Activated CD8-positive, alpha-beta memory T cell treated with anti-CD3 and anti-CD28 coated beads, Interleukin-2, amount 10 ng/mL, durations not matched to agents 7 days and 5 days (primary cell): ENCODE data around the gene CTXND2. TPM values are rescaled to one million over a fixed set of nuclear protein-coding genes. Genes with fewer than 3 reads are reported as not detected.
"Not testable (repeated sequence)": the region's sequence is repeated elsewhere in the genome, so short reads cannot be mapped to it uniquely, and the experiment has no call there.

ENCODE experiments used
- ATAC-seq: fragments of 150-1000 bp; cut with Tn5 transposase; one replicate; pipeline ENCODE4 v1.10.0; 2021; ENCODE audit warnings: moderate library complexity
- CTCF ChIA-PET: fragments of 350-600 bp; sonication (Branson Sonifier 250); formaldehyde crosslinking; loops from one replicate; lab custom pipeline; 2021; ENCODE audit warnings: antibody characterized with exemption; lab: Charles Lee
- DNase-seq: peaks from one replicate; pipeline ENCODE4 v3.0.0-alpha.2; 2020
- H3K27ac Mint-ChIP-seq: one replicate; pipeline ENCODE4 v1.8.0; 2021; ENCODE audit warnings: mild to moderate bottlenecking, mixed read lengths
- H3K27me3 Mint-ChIP-seq: one replicate; pipeline ENCODE4 v1.8.0; 2021; ENCODE audit warnings: mixed read lengths
- H3K36me3 Mint-ChIP-seq: one replicate; pipeline ENCODE4 v1.8.0; 2021; ENCODE audit warnings: mild to moderate bottlenecking, mixed read lengths
- H3K4me1 Mint-ChIP-seq: one replicate; pipeline ENCODE4 v1.8.0; 2021; ENCODE audit warnings: mixed read lengths
- H3K4me3 Mint-ChIP-seq: one replicate; pipeline ENCODE4 v1.8.0; 2021; ENCODE audit warnings: mild to moderate bottlenecking, moderate library complexity, mixed read lengths
- H3K9me3 Mint-ChIP-seq: one replicate; pipeline ENCODE4 v1.8.0; 2022; ENCODE audit warnings: low read depth, mixed read lengths
- total RNA-seq, 2 experiments: library from RNA; stranded (reverse); gene quantifications; one replicate each; pipeline ENCODE4 v1.2.3, GENCODE V29; 2021

Gene CTXND2
- total RNA-seq, 2 experiments from 2014 or later, result not detected

- Mint-ChIP-seq H3K27me3 (peaks cover 4% of the 10 kb centered on the region), H3K27ac (no peak overlapping the region), H3K4me1 (peaks cover 2% of the 10 kb centered on the region), H3K9me3 (no peaks in the 10 kb centered on the region), H3K36me3 (no peaks in the 10 kb centered on the region), H3K4me3 (no peak overlapping the region)
- no peak for DNase-seq
- CTCF ChIA-PET, result interaction anchor here (1.7 kb wide), 1 partner anchor 152 kb away, joined by 4 read pairs; no protein-coding TSS in a partner anchor
- ATAC-seq, result no peak
These were observed 15.8 kb downstream of the CTXND2 start for GRCh38 chr1:150902751-150903150.

DNA sequence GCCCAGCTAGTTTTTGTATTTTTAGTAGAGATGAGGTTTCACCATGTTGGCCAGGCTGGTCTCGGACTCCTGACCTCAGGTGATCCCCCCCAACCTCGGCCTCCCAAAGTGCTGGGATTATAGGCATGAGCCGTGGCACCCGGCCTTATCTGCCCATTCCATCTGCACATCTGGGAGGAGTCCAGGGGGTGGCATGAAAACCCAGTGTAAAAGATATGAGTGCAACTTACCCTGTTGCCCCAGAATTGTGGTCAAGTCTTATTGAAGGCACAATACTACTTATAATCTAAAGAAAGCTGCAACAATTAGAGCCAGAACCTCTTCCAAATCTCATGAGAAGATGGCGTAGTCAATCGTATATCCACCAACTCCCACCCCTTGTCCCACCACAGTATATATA, 18.4 kb downstream of the CTXND2 start:
- CTCF ChIA-PET, result no interaction called here
- no peak overlapping the region for H3K4me3 Mint-ChIP-seq
- peaks cover 3% of the 10 kb centered on the region for H3K9me3 Mint-ChIP-seq
- H3K27ac Mint-ChIP-seq, result no peak overlapping the region
- peaks cover 2% of the 10 kb centered on the region for H3K4me1 Mint-ChIP-seq
- H3K36me3 Mint-ChIP-seq, result peaks cover 4% of the 10 kb centered on the region
- H3K27me3 Mint-ChIP-seq, result peaks cover 1% of the 10 kb centered on the region
- no peak for ATAC-seq
- DNase-seq, result no peak

- Mint-ChIP-seq H3K9me3 (peaks cover 3% of the 10 kb centered on the region), H3K27ac (no peak overlapping the region), H3K36me3 (peaks cover 5% of the 10 kb centered on the region), H3K27me3 (no peaks in the 10 kb centered on the region), H3K4me3 (no peak overlapping the region), H3K4me1 (peaks cover 2% of the 10 kb centered on the region)
- no peak for ATAC-seq
- CTCF ChIA-PET, result no interaction called here
- DNase-seq, result no peak
These were observed 19.4 kb downstream of the CTXND2 start for GRCh38 chr1:150906329-150906728.

DNA sequence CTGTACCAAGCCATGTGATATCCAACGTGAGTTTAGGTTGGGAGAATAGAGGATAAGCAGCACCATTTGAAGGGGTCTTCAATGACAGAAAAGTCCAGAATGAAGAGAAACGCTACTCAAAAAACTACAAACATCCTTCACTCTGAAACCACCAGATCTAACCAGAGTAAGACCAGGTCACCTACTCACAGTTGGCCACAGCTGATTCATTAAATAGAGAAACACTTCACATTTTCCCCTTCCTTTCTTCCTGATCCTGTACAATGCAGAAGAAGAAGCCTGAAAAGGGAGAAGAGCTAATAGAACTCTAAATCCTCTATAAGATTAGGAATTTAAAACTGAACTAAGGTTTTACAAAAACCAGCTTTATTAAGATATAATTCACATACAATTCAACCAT, 19.9 kb downstream of the CTXND2 start:
- Mint-ChIP-seq H3K36me3 (peaks cover 5% of the 10 kb centered on the region), H3K27me3 (no peaks in the 10 kb centered on the region), H3K4me1 (peaks cover 2% of the 10 kb centered on the region), H3K27ac (no peak overlapping the region), H3K4me3 (no peak overlapping the region), H3K9me3 (peaks cover 3% of the 10 kb centered on the region)
- CTCF ChIA-PET, result no interaction called here
- ATAC-seq, result no peak
- no peak for DNase-seq

DNA sequence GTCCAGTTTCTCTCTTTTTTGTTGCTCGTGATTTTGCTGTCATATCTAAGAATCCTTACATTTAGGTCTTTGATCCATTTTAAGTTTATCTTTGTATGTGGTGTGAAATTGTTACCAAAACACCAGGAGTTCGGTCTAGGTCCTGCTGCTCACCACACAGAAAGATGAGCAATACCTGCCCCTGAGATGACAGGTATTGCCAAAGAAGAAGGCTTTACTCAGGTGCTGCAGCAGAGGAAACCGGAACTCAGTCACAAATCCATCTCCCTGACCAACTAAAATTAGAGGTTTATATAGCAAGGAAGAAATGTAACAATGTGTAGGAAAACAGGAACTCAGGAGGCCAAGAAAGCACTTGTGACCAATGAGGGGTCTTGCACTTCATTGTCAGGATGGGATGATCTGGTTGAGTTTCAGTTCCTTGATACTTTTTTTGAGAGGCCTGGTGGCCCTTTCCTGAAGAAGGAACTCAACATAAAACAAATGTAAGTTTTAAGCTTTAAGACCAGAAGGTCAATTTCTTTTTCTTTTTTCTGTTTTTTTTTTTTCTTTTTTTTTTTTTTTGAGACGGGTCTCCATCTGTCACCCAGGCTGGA, 22.7 kb downstream of the CTXND2 start:
- CTCF ChIA-PET, result no interaction called here
- Mint-ChIP-seq H3K4me3 (no peak overlapping the region), H3K27me3 (no peaks in the 10 kb centered on the region), H3K36me3 (peaks cover 5% of the 10 kb centered on the region), H3K27ac (no peak overlapping the region), H3K4me1 (peaks cover 2% of the 10 kb centered on the region), H3K9me3 (peaks cover 3% of the 10 kb centered on the region)
- DNase-seq, result no peak
- ATAC-seq, result no peak

DNA sequence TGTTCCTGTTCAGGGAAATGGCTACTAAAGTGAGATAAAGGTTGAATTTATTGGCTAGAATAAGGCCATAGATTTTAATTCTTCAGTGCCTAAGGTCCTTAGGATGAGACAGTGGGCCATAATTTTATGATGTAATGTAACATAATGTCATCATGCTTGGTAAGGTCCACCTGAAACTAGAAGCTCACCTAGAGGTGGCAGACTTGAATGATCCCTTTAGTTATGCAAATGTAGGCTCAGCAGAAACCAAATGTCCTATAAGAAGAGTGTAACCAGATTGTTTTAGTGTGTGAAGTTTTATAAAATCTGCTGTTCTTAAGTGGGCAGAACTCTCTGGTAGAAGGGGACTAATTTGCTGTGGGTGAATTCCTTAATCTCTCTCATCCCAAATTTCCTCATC, 25.7 kb downstream of the CTXND2 start:
- H3K27me3 Mint-ChIP-seq, result no peaks in the 10 kb centered on the region
- no peaks in the 10 kb centered on the region for H3K4me1 Mint-ChIP-seq
- peaks cover 5% of the 10 kb centered on the region for H3K36me3 Mint-ChIP-seq
- H3K9me3 Mint-ChIP-seq, result peaks cover 3% of the 10 kb centered on the region
- DNase-seq (no peak), ATAC-seq (no peak)
- no peak overlapping the region for H3K4me3 Mint-ChIP-seq
- no peak overlapping the region for H3K27ac Mint-ChIP-seq
- CTCF ChIA-PET, result interaction anchor here (0.9 kb wide), 1 partner anchor 62 kb away, joined by 3 read pairs; the partner anchor contains the start of gene CERS2

GRCh38 chr1:150917387-150917786, 30.5 kb downstream of the CTXND2 start:
- H3K27ac Mint-ChIP-seq, result no peak overlapping the region
- DNase-seq (no peak), ATAC-seq (no peak)
- no peaks in the 10 kb centered on the region for H3K27me3 Mint-ChIP-seq
- H3K36me3 Mint-ChIP-seq, result no peaks in the 10 kb centered on the region
- CTCF ChIA-PET, result no interaction called here
- H3K4me1 Mint-ChIP-seq, result peaks cover 5% of the 10 kb centered on the region
- no peaks in the 10 kb centered on the region for H3K9me3 Mint-ChIP-seq
- H3K4me3 Mint-ChIP-seq, result no peak overlapping the region

DNA sequence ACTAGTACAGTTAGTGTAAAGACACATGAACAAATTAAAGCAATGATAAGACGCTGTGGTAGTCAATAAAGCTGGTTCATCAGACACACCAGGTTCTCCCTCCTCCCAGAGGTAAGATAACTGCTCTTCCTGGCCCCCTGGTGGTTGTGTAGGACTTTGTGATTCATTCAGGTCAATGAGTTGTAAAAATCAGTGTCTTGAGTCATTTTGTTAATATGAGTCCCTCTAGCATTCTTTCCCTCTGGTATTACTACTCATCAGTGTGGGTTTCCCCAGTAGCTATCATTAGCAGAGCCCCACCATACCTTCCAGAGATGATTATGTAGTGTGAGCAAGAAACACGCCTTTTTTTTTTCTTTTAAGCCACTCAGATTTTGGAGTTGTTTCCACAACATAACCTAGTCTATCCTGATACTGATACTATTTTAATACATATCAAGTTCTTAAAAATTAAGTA, 35.6 kb downstream of the CTXND2 start:
- CTCF ChIA-PET, result interaction anchor here (0.6 to 4.0 kb wide), 37 partner anchors 10 to 667 kb away, joined by 3 to 22 read pairs (median 4); partner anchors contain the start of genes ARNT, CTSS, FALEC and GOLPH3L
- Mint-ChIP-seq H3K4me1 (peaks cover 28% of the 10 kb centered on the region), H3K9me3 (no peaks in the 10 kb centered on the region), H3K36me3 (peaks cover 3% of the 10 kb centered on the region), H3K27me3 (no peaks in the 10 kb centered on the region), H3K4me3 (no peak overlapping the region), H3K27ac (peak overlapping the region; percentile 2)
- ATAC-seq (peak; percentile 54), DNase-seq (peak; percentile 91)

DNA sequence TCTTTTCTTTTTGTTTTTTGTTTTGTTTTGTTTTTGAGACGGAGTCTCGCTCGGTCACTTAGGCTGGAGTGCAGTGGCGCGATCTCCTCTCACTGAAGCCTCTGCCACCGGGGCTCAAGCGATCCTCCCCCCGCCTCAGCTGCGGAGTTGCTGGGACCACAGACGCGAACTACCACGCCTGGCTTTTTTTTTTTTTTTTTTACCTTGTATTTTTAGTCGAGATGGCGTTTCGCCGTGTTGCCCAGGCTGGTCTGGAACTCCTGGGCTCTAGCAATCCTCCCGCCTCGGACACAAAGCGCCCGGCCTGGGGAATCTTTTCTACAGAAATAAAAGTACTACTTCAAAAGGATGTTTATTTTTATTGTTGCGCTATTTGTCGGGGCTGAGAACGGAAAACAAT, 38.1 kb downstream of the CTXND2 start:
- DNase-seq, result peak; percentile 43
- ATAC-seq, result no peak
- CTCF ChIA-PET, result interaction anchor here (1.3 kb wide), 2 partner anchors 53 to 346 kb away, joined by 3 read pairs; partner anchors contain the start of gene MCL1
- Mint-ChIP-seq H3K4me3 (peak overlapping the region; percentile 97), H3K27me3 (no peaks in the 10 kb centered on the region), H3K27ac (peak overlapping the region; percentile 98), H3K36me3 (peaks cover 26% of the 10 kb centered on the region), H3K9me3 (peaks cover 4% of the 10 kb centered on the region), H3K4me1 (peaks cover 35% of the 10 kb centered on the region)

DNA sequence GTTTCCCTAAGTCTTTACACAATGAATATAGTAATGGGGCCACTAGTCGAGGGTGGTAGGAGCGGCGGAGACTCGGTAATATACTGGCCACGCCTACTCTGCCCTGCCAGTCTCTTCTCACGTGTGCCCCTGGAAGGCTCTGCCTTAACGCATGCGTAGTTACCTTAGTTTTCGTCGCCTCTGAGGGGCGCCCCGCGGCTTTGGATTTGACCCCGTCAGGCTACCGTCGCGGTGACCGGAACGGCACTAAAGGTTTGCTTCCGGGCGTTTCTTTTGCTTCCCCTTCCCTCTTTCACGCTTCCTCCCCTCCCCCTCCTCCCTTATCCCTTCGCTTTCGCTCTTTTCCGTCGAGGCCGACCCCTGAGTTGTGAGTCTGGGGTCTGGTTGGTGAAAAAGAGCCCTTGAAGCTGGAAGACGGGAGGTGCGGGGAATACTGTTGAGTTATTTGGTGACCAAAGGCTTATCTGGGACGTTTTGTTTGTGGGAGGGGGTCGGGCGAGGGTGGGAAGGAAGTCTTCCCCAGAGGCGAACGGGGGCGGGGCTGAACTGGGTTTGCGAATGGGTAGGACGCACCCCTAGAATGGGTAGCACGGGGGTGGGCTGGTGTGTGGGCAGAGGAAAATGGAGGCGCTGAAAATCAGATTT, 39.3 kb downstream of the CTXND2 start, which contains the start of gene SETDB1:
SETDB1 (plus strand) TSS at position 267 of the 645 bp plus-strand sequence. CDS start 1,352 bp downstream, outside the sequence.
- Mint-ChIP-seq H3K27me3 (no peaks in the 10 kb centered on the region), H3K4me1 (peaks cover 35% of the 10 kb centered on the region), H3K9me3 (peaks cover 6% of the 10 kb centered on the region), H3K4me3 (peak within 1 kb of the TSS; percentile 97), H3K27ac (peak within 1 kb of the TSS; percentile 98), H3K36me3 (peaks cover 36% of the 10 kb centered on the region)
- CTCF ChIA-PET, result interaction anchor here (1.0 to 1.4 kb wide), 8 partner anchors 52 to 441 kb away, joined by 3 to 6 read pairs (median 3); partner anchors contain the start of genes CTSS, MCL1 and MINDY1
- ATAC-seq (peak; percentile 96), DNase-seq (peak; percentile 98)

GRCh38 chr1:150927624-150928023, 40.7 kb downstream of the CTXND2 start:
- no peak for DNase-seq
- Mint-ChIP-seq H3K27me3 (no peaks in the 10 kb centered on the region), H3K36me3 (peaks cover 48% of the 10 kb centered on the region), H3K27ac (no peak overlapping the region), H3K4me1 (peaks cover 27% of the 10 kb centered on the region), H3K9me3 (peaks cover 11% of the 10 kb centered on the region), H3K4me3 (peak overlapping the region; percentile 97)
- CTCF ChIA-PET, result interaction anchor here (0.6 kb wide), 1 partner anchor 119 kb away, joined by 3 read pairs; no protein-coding TSS in a partner anchor
- no peak for ATAC-seq

GRCh38 chr1:150928286-150928685, 41.4 kb downstream of the CTXND2 start:
- DNase-seq (no peak), ATAC-seq (no peak)
- CTCF ChIA-PET, result interaction anchor here (0.6 kb wide), 1 partner anchor 119 kb away, joined by 3 read pairs; no protein-coding TSS in a partner anchor
- peaks cover 12% of the 10 kb centered on the region for H3K9me3 Mint-ChIP-seq
- peaks cover 53% of the 10 kb centered on the region for H3K36me3 Mint-ChIP-seq
- peak overlapping the region; percentile 22 for H3K4me3 Mint-ChIP-seq
- H3K27me3 Mint-ChIP-seq, result no peaks in the 10 kb centered on the region
- no peak overlapping the region for H3K27ac Mint-ChIP-seq
- peaks cover 25% of the 10 kb centered on the region for H3K4me1 Mint-ChIP-seq

DNA sequence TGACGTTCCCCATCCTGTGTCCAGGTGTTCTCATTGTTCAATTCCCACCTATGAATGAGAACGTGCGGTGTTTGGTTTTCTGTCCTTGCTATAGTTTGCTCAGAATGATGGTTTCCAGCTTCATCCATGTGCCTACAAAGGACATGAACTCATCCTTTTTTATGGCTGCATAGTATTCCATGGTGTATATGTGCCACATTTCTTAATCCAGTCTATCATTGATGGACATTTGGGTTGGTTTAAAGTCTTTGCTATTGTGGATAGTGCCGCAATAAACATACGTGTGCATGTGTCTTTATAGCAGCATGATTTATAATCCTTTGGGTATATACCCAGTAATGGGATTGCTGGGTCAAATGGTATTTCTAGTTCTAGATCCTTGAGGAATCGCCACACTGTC, 41.8 kb downstream of the CTXND2 start:
- not testable (repeated sequence) for DNase-seq, H3K4me3 Mint-ChIP-seq

More for the DNA sequence above, 41.8 kb downstream of the CTXND2 start:
- H3K9me3 Mint-ChIP-seq, result peaks cover 12% of the 10 kb centered on the region
- ATAC-seq, H3K27ac Mint-ChIP-seq, CTCF ChIA-PET, H3K27me3 Mint-ChIP-seq: not testable (repeated sequence)
- H3K4me1 Mint-ChIP-seq, result peaks cover 25% of the 10 kb centered on the region
- peaks cover 55% of the 10 kb centered on the region for H3K36me3 Mint-ChIP-seq
